IMR-90 (cell line): Measurements from ENCODE around the gene C10orf62. TPM values are rescaled to one million over a fixed set of nuclear protein-coding genes. Genes with fewer than 3 reads are reported as not detected.

Experiments
- ATAC-seq: fragments of 200-7000 bp; cut with Tn5 transposase; 2 replicates; pipeline ENCODE4 v1.9.1; 2020; ENCODE audit warnings: low read depth, mild to moderate bottlenecking, moderate library complexity
- BruUV-seq: library from RNA; stranded (reverse); fragments of 400-500 nt; replicated peaks from 2 replicates; lab custom pipeline; 2021; lab: Mats Ljungman, UMichigan
- CTCF ChIA-PET: fragments of 300-600 bp; formaldehyde crosslinking; extraction: SDS; loops from one replicate; lab custom pipeline; 2021; ENCODE audit warnings: antibody characterized with exemption; lab: Yijun Ruan, JAX
- POLR2A ChIA-PET: fragments of 300-600 bp; sonication (Branson Sonifier 250); formaldehyde crosslinking; loops from one replicate; lab custom pipeline; 2022; ENCODE audit warnings: antibody characterized with exemption; ENCODE audit not compliant: unreplicated experiment; lab: Charles Lee
- DNase-seq: peaks from one replicate; pipeline ENCODE4 v3.0.0; 2013
- H2AFZ ChIP-seq: replicated peaks from 2 replicates; pipeline ENCODE3; 2013; ENCODE audit warnings: low read length, mild to moderate bottlenecking; ENCODE audit not compliant: poor library complexity
- H2AK5ac ChIP-seq: 2 replicates; pipeline ENCODE4 v1.6.1; 2013; ENCODE audit warnings: low read depth, low read length, inconsistent platforms
- H2AK9ac ChIP-seq: replicated peaks from 2 replicates; pipeline ENCODE3; 2013; ENCODE audit warnings: mild to moderate bottlenecking, low read depth, low read length, moderate library complexity; ENCODE audit not compliant: poor library complexity
- H2BK120ac ChIP-seq: 2 replicates; pipeline ENCODE4 v1.6.1; 2013; ENCODE audit warnings: low read depth, low read length, inconsistent platforms
- H2BK15ac ChIP-seq: 3 replicates; pipeline ENCODE4 v1.6.1; 2013; ENCODE audit warnings: low read depth, low read length, inconsistent platforms
- H2BK20ac ChIP-seq: 2 replicates; pipeline ENCODE4 v1.6.1; 2013; ENCODE audit warnings: low read depth, mild to moderate bottlenecking, inconsistent platforms, low read length, moderate library complexity
- H2BK5ac ChIP-seq: 2 replicates; pipeline ENCODE4 v1.6.1; 2013; ENCODE audit warnings: mild to moderate bottlenecking, low read depth, low read length, inconsistent platforms; ENCODE audit not compliant: poor library complexity, severe bottlenecking
- H3K14ac ChIP-seq: replicated peaks from 2 replicates; pipeline ENCODE4 v1.6.1; 2013; ENCODE audit warnings: low read depth, low read length, inconsistent platforms
- H3K18ac ChIP-seq: 2 replicates; pipeline ENCODE4 v1.6.1; 2013; ENCODE audit warnings: low read depth, low read length, control low read depth
- H3K23ac ChIP-seq: 2 replicates; pipeline ENCODE4 v1.6.1; 2013; ENCODE audit warnings: low read depth, low read length, inconsistent platforms
- H3K27ac ChIP-seq: 2 replicates; pipeline ENCODE4 v1.5.1; 2013; ENCODE audit warnings: mild to moderate bottlenecking, control low read depth, low read length; ENCODE audit not compliant: insufficient read depth
- H3K27me3 ChIP-seq: 2 replicates; pipeline ENCODE4 v1.6.1; 2013; ENCODE audit warnings: low read length; ENCODE audit not compliant: control insufficient read depth, insufficient read depth
- H3K36me3 ChIP-seq: 2 replicates; pipeline ENCODE4 v1.6.1; 2013; ENCODE audit warnings: low read length, mixed read lengths; ENCODE audit not compliant: control insufficient read depth, insufficient read depth
- H3K4ac ChIP-seq: 2 replicates; pipeline ENCODE4 v1.6.1; 2013; ENCODE audit warnings: low read depth, low read length, inconsistent platforms
- H3K4me1 ChIP-seq: 2 replicates; pipeline ENCODE4 v1.6.1; 2013; ENCODE audit warnings: low read length, mixed read lengths; ENCODE audit not compliant: control insufficient read depth, insufficient read depth
- H3K4me2 ChIP-seq: 2 replicates; pipeline ENCODE4 v1.6.1; 2013; ENCODE audit warnings: low read depth, mild to moderate bottlenecking, control low read depth, low read length, moderate library complexity
- H3K4me3 ChIP-seq: 2 replicates; pipeline ENCODE4 v1.5.1; 2013; ENCODE audit warnings: low read depth, mild to moderate bottlenecking, control low read depth, low read length, moderate library complexity; ENCODE audit not compliant: insufficient read depth
- H3K56ac ChIP-seq: 2 replicates; pipeline ENCODE4 v1.6.1; 2013; ENCODE audit warnings: low read length, inconsistent platforms; ENCODE audit not compliant: insufficient read depth; ENCODE audit errors: extremely low read depth
- H3K79me1 ChIP-seq, 2 experiments: 2 replicates each; pipeline ENCODE4 v1.6.1; 2013; ENCODE audit warnings: low read length in 2 of 2, inconsistent platforms in 1 of 2, low read depth in 1 of 2
- H3K9ac ChIP-seq: 2 replicates; pipeline ENCODE4 v1.6.1; 2013; ENCODE audit warnings: low read depth, low read length, control low read depth
- H3K9me1 ChIP-seq: 2 replicates; pipeline ENCODE4 v1.6.1; 2013; ENCODE audit warnings: low read length, inconsistent platforms; ENCODE audit not compliant: insufficient read depth
- H3K9me3 ChIP-seq: 2 replicates; pipeline ENCODE4 v1.6.1; 2013; ENCODE audit warnings: low read length; ENCODE audit not compliant: control insufficient read depth, insufficient read depth
- H4K20me1 ChIP-seq: 2 replicates; pipeline ENCODE4 v1.6.1; 2013; ENCODE audit warnings: low read length, inconsistent platforms; ENCODE audit not compliant: insufficient read depth
- H4K5ac ChIP-seq: 2 replicates; pipeline ENCODE4 v1.6.1; 2013; ENCODE audit warnings: mild to moderate bottlenecking, low read depth, low read length, control low read depth
- H4K8ac ChIP-seq, 2 experiments: 2 replicates each; pipeline ENCODE4 v1.6.1; 2013; ENCODE audit warnings: low read depth in 2 of 2, low read length in 2 of 2, control low read depth in 1 of 2, inconsistent platforms in 1 of 2
- H4K91ac ChIP-seq: 2 replicates; pipeline ENCODE4 v1.6.1; 2013; ENCODE audit warnings: low read depth, low read length, inconsistent platforms; ENCODE audit not compliant: insufficient read depth
- BHLHE40 ChIP-seq: fragments of 150-350 bp; IDR thresholded peaks from 2 replicates; pipeline ENCODE4 v1.6.1; 2016; ENCODE audit warnings: mild to moderate bottlenecking, low read depth, low read length
- CEBPB ChIP-seq: IDR thresholded peaks from 2 replicates; pipeline ENCODE4 v1.6.1; 2012; ENCODE audit warnings: low read depth, low read length, improper control_type of control experiment
- CHD1 ChIP-seq: IDR thresholded peaks from 2 replicates; pipeline ENCODE4 v1.6.1; 2012; ENCODE audit warnings: low read depth, low read length, improper control_type of control experiment
- CTCF ChIP-seq: conservative IDR thresholded peaks from 2 replicates; pipeline ENCODE4 v1.5.1; 2012; ENCODE audit warnings: mild to moderate bottlenecking, low read depth, low read length, improper control_type of control experiment
- ELK1 ChIP-seq: fragments of 150-350 bp; IDR thresholded peaks from 2 replicates; pipeline ENCODE4 v1.6.1; 2016; ENCODE audit warnings: low read depth, mild to moderate bottlenecking, low read length, moderate library complexity, borderline replicate concordance
- FOS ChIP-seq: fragments of 150-350 bp; IDR thresholded peaks from 2 replicates; pipeline ENCODE4 v1.6.1; 2016; ENCODE audit warnings: low read depth, low read length
- MAZ ChIP-seq: IDR thresholded peaks from 2 replicates; pipeline ENCODE4 v1.6.1; 2012; ENCODE audit warnings: low read depth, mild to moderate bottlenecking, low read length, improper control_type of control experiment, moderate library complexity, borderline replicate concordance
- NFE2L2 ChIP-seq: fragments of 150-350 bp; IDR thresholded peaks from 2 replicates; pipeline ENCODE4 v1.6.1; 2016; ENCODE audit warnings: low read depth, mild to moderate bottlenecking, low read length
- POLR2A ChIP-seq: IDR thresholded peaks from 2 replicates; pipeline ENCODE4 v1.6.1; 2012; ENCODE audit warnings: mild to moderate bottlenecking, low read depth, low read length
- RAD21 ChIP-seq: IDR thresholded peaks from 2 replicates; pipeline ENCODE4 v1.6.1; 2012; ENCODE audit warnings: low read length, improper control_type of control experiment
- RCOR1 ChIP-seq: IDR thresholded peaks from 2 replicates; pipeline ENCODE4 v1.6.1; 2012; ENCODE audit warnings: mild to moderate bottlenecking, low read length, improper control_type of control experiment; ENCODE audit not compliant: insufficient replicate concordance
- RFX5 ChIP-seq: IDR thresholded peaks from 2 replicates; pipeline ENCODE4 v1.8.0; 2012; ENCODE audit warnings: low read depth, mild to moderate bottlenecking, low read length, moderate library complexity
- SMC3 ChIP-seq: fragments of 150-350 bp; IDR thresholded peaks from 2 replicates; pipeline ENCODE4 v1.6.1; 2016; ENCODE audit warnings: low read depth, mild to moderate bottlenecking, antibody characterized with exemption, low read length, moderate library complexity
- USF2 ChIP-seq: fragments of 150-350 bp; IDR thresholded peaks from 2 replicates; pipeline ENCODE4 v1.6.1; 2017; ENCODE audit warnings: mild to moderate bottlenecking, antibody characterized with exemption, low read length, low read depth
- WGBS, 2 experiments: methylation state at CpG; one replicate each; pipeline versions ENCODE4 v1.1.5 to v1.1.7; 2013; ENCODE audit warnings: missing lambda C conversion rate in 2 of 2; ENCODE audit not compliant: insufficient read length in 1 of 2; ENCODE audit errors: extremely low coverage in 2 of 2; 5-methylcytosine and 5-hydroxymethylcytosine counted together
- dilution Hi-C: fragments of 300-500 bp; cut with HindIII; formaldehyde crosslinking; loops from one replicate; pipeline ENCODE4 v1.14.3; 2018; ENCODE audit warnings: low sequenced_read_pairs; ENCODE audit not compliant: unreplicated experiment
- in situ Hi-C: fragments of 300-500 bp; cut with MboI; formaldehyde crosslinking; loops from 3 replicates; pipeline ENCODE4 v1.14.3; 2019; ENCODE audit warnings: low sequenced_read_pairs, inconsistent platforms, mixed read lengths
- intact Hi-C: fragments of 100-400 bp; cut with micrococcal nuclease; formaldehyde crosslinking; loops from 2 replicates; pipeline ENCODE4 v1.10.0; 2022
- polyA plus RNA-seq, 3 experiments: library from polyadenylated mRNA; depleted of rRNA; stranded (reverse); fragments of >200 nt; gene quantifications; 2 replicates each; pipeline ENCODE4 v1.2.3, GENCODE V29; 2012; ENCODE audit warnings: low replicate concordance in 1 of 3
- total RNA-seq: library from RNA; depleted of rRNA; stranded (reverse); fragments of >200 nt; gene quantifications from 2 replicates; pipeline ENCODE4 v1.2.3, GENCODE V29; 2012

The C10orf62 gene
- total and polyA plus RNA-seq, 2 of the 4 experiments (the other 2 are of a cell fraction) = not detected

GRCh38 chr10:97580421-97581367, 8.8 kb upstream of the C10orf62 start:
- TF ChIP-seq RFX5 = no peak
- no peak for TF ChIP-seq USF2
- TF ChIP-seq MAZ = no peak
- no peak for TF ChIP-seq RAD21
- no peak for TF ChIP-seq NFE2L2
- TF ChIP-seq FOS = no peak
- TF ChIP-seq CTCF = no peak
- TF ChIP-seq CEBPB = no peak
- TF ChIP-seq SMC3 = no peak
- no peak for TF ChIP-seq POLR2A
- TF ChIP-seq BHLHE40 = no peak
- TF ChIP-seq ELK1 = no peak
- no peak for TF ChIP-seq RCOR1
- TF ChIP-seq CHD1 = no peak
- Histone ChIP-seq H2BK15ac (no peak overlapping the region), H2BK5ac (no peak overlapping the region), H3K4me1 (peaks cover 3% of the 10 kb centered on the region; the same call in 1 of the 2 replicates), H4K8ac (no peak overlapping the region), H3K79me1 (no peaks in the 10 kb centered on the region), H3K23ac (no peak overlapping the region), H2BK120ac (no peak overlapping the region), H3K36me3 (no peaks in the 10 kb centered on the region), H2AK9ac (no peak overlapping the region), H3K56ac (no peak overlapping the region), H3K9ac (no peak overlapping the region), H2BK20ac (no peak overlapping the region), H4K20me1 (no peaks in the 10 kb centered on the region), H3K27ac (no peak overlapping the region), H3K4me3 (no peak overlapping the region), H3K9me3 (no peaks in the 10 kb centered on the region), H4K91ac (no peak overlapping the region), H2AFZ (no peak overlapping the region), H3K9me1 (0 out of 2 replicates have a peak, but pooled peaks cover 6% of the 10 kb centered on the region), H2AK5ac (no peak overlapping the region), H3K27me3 (no peaks in the 10 kb centered on the region; the same call in 1 of the 2 replicates), H3K4me2 (no peak overlapping the region), H3K4ac (no peak overlapping the region), H4K5ac (no peak overlapping the region), H3K14ac (no peak overlapping the region), H3K18ac (no peak overlapping the region)
- ATAC-seq (no peak), DNase-seq (no peak)
- dilution Hi-C loops (no loop called here), intact Hi-C loops (no loop called here), in situ Hi-C loops (no loop called here)
- CTCF ChIA-PET = interaction anchor here (1.4 kb wide), 1 partner anchor 32 kb away, joined by 3 read pairs; no protein-coding TSS in a partner anchor
- BruUV-seq = no TSS peak
- POLR2A ChIA-PET = no interaction called here
- 92% methylated on average over 2 of the region's 9 CpGs; no CpG with 5 or more reads in 1 of the 2 experiments for WGBS, 2 experiments
